Neural cell (in vitro differentiated cells): ENCODE data around the gene TMCC2.

ENCODE experiments used
- CTCF ChIP-seq: fragments of 450-650 bp; IDR thresholded peaks from 2 replicates; pipeline ENCODE4 v1.5.1; 2014; ENCODE audit warnings: antibody characterized with exemption, mild to moderate bottlenecking, moderate library complexity; ENCODE audit not compliant: poor library complexity, severe bottlenecking
- EZH2 ChIP-seq: fragments of 200-600, 300-800 bp; shearing (Covaris generic), sonication (generic); IDR thresholded peaks from 2 replicates; pipeline ENCODE4 v1.6.1; 2014; ENCODE audit warnings: antibody characterized with exemption, low read length, borderline replicate concordance, mild to moderate bottlenecking; ENCODE audit not compliant: insufficient read depth, poor library complexity, severe bottlenecking
- MXI1 ChIP-seq: fragments of 450-650 bp; conservative IDR thresholded peaks from 2 replicates; pipeline ENCODE4 v1.6.1; 2014; ENCODE audit warnings: antibody characterized with exemption, mild to moderate bottlenecking; ENCODE audit not compliant: poor library complexity, severe bottlenecking
- RAD21 ChIP-seq: fragments of 450-650 bp; conservative IDR thresholded peaks from 2 replicates; pipeline ENCODE4 v1.6.1; 2014; ENCODE audit warnings: antibody characterized with exemption, mild to moderate bottlenecking, moderate library complexity
- REST ChIP-seq: IDR thresholded peaks from 2 replicates; pipeline ENCODE4 v1.6.1; 2012; ENCODE audit warnings: borderline replicate concordance

GRCh38 chr1:205276689-205277065 is 48.9 kb downstream of the TMCC2 start:
- no peak for TF ChIP-seq RAD21
- TF ChIP-seq MXI1: no peak
- TF ChIP-seq EZH2: no peak
- no peak for TF ChIP-seq CTCF
- TF ChIP-seq REST: no peak
